GM19025 (cell line): Measurements from ENCODE around the gene RENBP.

Experiments used
- ATAC-seq: cut with Tn5 transposase; IDR thresholded peaks from one replicate; pipeline ENCODE4 v1.9.1; 2021; ENCODE audit warnings: mild to moderate bottlenecking, low read depth, moderate library complexity; ENCODE audit not compliant: unreplicated experiment

The RENBP gene

GRCh38 chrX:153944140-153944799, at the start of gene RENBP:
Gene RENBP (minus strand): TSS chrX:153944643. CDS start chrX:153944610, 33 bp downstream.
- ATAC-seq = no peak

GRCh38 chrX:153993978-153994377, 49.5 kb upstream of the RENBP start:
- no peak for ATAC-seq

DNA sequence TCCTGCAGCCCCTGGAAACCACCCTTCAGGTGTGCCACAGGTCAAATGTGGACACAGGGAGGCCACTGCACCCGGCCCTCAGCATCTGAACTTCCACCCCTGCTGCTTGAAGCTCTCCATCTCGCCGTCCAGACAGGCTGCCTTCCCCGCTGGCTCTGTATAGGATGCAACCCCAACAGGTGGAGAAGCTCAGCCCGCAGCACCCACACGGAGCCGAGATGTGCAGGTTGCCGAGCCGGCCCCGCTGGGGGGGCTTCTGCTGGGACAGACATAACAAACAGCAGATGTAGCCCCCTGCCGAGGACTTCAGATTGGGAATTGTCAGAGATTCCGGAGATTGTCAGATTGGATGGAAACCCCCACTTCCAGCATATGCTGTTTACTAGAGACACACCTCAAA, 48.6 kb upstream of the RENBP start:
- no peak for ATAC-seq

DNA sequence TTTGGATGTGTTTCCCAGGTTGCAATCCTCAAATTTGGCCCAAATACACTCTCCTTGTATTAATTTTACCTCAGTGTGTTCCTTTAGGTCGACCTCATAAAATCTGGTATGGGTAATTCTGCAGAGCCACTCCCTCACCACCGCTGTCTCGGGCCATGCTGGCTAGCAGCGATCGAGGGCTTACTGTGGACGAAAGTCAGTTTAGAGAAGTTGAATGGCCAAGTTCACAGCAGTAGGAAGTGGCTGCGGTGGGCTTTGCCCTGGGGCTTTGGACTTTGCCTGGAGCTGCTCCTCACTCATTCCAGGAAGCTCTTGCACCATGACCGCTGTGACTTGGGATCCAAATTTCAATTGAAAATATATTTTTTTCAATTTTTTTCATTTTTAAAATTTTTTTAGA, 47.7 kb upstream of the RENBP start:
- no peak for ATAC-seq

DNA sequence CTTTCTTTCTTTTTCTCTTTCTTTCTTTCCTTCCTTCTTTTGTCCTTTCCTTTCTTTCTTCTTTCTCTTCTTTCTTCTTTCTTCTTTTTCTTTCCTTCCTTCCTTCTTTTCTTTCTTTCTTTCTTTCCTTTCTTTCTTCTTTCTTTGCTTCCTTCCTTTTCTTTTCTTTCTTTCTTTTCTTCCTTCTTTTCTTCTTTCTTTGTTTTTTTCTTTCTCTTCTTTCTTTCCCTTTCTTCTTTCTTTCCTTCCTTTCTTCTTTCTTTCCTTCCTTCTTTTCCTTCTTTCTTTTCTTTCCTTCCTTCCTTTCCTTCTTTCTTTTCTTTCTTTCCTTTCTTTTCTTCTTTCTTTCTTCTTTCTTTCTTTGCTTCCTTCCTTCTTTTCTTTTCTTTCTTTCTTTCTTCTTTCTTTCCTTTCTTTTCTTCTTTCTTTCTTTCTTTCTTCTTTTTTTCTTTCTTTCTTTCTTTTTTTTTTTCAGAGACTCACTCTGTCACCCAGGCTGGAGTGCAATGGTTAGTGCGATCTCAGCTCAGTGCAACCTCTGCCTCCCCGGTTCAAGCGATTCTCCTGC, 46.7 kb upstream of the RENBP start:
- ATAC-seq = no peak

- ATAC-seq = no peak
Observed at GRCh38 chrX:153989973-153990655, 45.7 kb upstream of the RENBP start.

DNA sequence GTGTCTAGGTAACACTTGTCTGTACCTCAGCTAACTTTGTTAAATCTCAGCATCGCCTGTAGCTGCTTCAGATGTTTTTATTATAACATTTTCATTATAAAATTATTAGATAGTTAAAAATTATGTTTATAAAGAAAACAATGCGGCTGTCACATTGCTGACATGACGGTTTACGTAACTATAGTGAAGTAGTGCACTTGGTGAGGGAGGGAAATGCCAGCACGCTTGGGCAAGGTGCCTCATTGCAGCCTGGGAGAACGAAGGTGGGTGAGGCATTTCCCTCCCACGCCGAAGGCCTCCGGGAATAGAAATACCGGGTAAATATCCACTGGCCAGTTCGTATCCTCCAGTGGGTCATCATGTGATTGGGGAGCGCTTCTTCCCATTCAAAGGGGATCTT, 44.0 kb upstream of the RENBP start:
- ATAC-seq = no peak

- no peak for ATAC-seq
Observed at GRCh38 chrX:153984351-153985178, 40.1 kb upstream of the RENBP start.

GRCh38 chrX:153983321-153983801, 38.9 kb upstream of the RENBP start:
- ATAC-seq = no peak

DNA sequence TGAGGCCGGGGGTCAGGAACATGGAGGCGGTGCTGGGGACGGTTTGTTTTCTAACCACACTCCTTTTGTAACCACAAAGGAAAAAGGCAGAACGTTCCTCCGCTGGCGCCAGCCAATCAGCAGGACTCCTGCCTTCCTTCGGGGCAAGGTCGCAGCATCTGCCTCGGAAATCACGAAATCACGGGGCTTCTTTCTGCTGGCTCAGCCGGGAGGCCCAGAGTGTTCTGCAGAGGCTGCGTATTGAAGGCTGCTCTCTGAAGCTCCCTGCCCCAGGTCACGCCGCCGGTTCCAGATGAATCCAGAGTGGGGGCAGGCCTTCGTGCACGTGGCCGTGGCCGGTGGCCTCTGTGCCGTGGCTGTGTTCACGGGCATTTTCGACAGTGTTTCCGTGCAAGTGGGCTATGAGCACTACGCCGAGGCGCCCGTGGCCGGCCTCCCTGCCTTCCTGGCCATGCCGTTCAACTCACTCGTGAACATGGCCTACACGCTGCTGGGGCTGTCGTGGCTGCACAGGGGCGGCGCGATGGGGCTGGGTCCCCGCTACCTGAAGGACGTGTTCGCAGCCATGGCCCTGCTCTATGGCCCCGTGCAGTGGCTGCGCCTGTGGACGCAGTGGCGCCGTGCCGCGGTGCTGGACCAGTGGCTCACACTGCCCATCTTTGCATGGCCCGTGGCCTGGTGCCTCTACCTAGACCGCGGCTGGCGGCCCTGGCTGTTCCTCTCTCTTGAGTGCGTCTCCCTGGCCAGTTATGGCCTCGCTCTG, 37.5 kb upstream of the RENBP start:
- no peak for ATAC-seq

DNA sequence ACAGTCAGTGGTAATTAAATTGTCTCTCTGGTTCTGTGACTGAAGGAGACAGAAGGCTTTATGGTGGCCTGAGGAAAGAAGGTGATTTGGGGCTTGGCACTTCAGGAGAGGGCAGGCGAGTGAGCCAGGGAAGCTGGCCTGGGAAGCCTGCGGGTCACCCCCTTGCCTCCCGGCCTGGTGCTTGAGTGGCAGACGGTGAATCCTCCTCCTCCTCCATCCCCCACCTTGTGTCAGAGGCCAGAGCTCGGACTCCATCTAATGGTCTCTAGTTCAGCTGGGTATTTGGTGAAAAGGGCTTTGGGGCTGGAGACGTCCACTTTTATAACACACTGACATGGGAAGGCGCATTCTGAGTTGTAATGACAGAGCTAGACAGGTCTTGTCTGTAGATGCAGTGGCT, 36.8 kb upstream of the RENBP start:
- ATAC-seq = no peak

DNA sequence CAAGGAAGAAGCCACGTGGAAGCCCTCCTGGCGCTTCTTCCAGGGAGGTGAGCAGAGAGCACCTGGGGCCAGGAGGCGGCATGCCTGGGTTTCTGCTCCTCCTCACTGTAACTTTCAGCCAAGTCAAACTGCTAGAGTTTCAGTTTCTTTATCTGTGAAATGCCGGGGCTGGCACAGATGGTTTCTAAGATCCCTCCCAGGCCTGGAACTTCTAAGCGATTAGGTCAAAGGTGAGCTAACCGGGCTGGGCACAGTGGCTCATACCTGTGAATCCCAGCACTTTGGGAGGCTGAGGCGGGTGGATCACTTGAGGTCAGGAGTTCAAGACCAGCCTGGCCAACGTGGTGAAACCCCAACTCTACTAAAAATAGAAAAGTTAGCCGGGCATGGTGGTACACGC, 36.0 kb upstream of the RENBP start:
- ATAC-seq = peak; percentile 66

GRCh38 chrX:153974726-153975286, 30.4 kb upstream of the RENBP start:
- ATAC-seq = no peak

DNA sequence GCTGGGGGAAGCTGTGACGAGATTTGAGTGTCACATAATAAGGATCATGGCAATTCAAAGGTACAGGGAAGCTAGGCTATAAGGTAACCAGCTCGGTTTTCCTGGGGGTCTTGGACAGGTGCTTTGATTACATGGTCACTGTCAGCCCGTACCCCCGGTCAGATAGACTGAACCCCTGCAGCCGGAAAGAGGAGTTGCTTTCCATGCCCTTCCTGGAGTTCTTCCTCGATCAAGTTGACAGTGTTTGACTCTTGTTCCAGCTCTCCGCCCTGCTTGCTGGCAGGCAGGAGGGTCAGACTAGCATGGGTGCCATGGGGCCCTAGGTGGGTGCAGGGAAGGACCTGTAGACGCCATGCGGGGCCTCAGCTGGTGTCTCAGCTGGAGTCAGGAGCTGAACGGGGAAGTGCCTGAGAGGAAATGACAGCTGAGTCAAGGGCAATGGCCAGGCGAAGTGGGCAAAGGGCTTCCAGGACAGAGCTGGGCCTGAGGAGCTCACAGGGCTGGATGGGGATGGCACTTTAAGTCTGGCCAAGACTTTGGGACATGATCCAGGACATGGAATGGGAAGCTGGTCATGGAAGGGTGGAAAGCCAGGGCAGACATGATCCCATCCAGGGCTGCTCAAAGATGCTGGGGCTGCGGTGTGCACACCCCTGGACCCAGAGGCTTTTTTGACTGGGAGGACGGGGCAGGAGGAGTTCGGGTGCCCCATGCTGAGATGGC, 29.7 kb upstream of the RENBP start:
- no peak for ATAC-seq

GRCh38 chrX:153973127-153974002, 28.9 kb upstream of the RENBP start:
- ATAC-seq = no peak

- peak; percentile 45 for ATAC-seq
Observed at GRCh38 chrX:153972368-153973126, 28.1 kb upstream of the RENBP start, which contains the start of gene TMEM187. Gene TMEM187 (plus strand): TSS chrX:153972754. CDS start chrX:153982063, 9,309 bp downstream.
